ENCODE measurements around the gene ZFPL1.
A peak's percentile ranks its signal among the peaks of the same experiment; 100 is the strongest.

ZFPL1 gene

DNA sequence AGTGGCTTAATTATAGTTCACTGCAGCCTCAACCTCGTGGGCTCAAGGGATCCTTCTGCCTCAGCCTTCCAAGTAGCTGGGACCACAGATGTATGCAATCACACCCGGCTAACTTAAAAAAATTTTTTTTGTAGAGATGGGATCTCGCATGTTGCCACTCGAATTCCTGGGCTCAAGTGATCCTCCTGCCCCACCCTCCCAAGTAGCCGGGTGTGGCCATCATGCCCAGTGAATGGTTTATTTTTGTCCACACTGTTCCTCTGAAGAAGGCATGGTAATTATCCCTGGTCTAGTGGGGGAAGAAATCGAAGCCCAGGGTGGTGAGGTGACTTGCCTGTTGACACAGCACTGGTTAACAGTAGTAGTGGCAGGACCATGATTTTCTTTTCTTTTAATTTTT lies 41.1 kb upstream of the ZFPL1 start:
- no peak overlapping the region for H3K27ac ChIP-seq (ENCODE audit: low read depth, low read length)

GRCh38 chr11:65043881-65044501 lies 40.0 kb upstream of the ZFPL1 start:
- Histone ChIP-seq H3K9me2 (replicated peaks; ENCODE audit: insufficient read depth, low read length) (no peaks in the 10 kb centered on the region), H3K9ac (ENCODE audit: low read length) (no peak overlapping the region), H3K4me2 (ENCODE audit: low read depth, low read length, poor library complexity, severe bottlenecking) (no peak overlapping the region), H3K36me3 (ENCODE audit: low read length) (no peaks in the 10 kb centered on the region), H3F3A (ENCODE audit: insufficient read depth) (no peaks in the 10 kb centered on the region; the same call in 1 of the 2 replicates), H3K9me3 (ENCODE audit: insufficient read depth, low read length) (no peaks in the 10 kb centered on the region), H3K4me3 (ENCODE audit: insufficient read depth, low read length, poor library complexity, severe bottlenecking) (no peak overlapping the region), H2AFZ (ENCODE audit: low read depth, low read length, severe bottlenecking) (no peak overlapping the region), H3K27ac (ENCODE audit: low read depth, low read length) (no peak overlapping the region), H3K27me3 (ENCODE audit: low read length) (no peaks in the 10 kb centered on the region), H4K20me1 (ENCODE audit: low read depth, low read length) (no peaks in the 10 kb centered on the region), H3K79me2 (ENCODE audit: insufficient read depth, low read length) (peaks cover 14% of the 10 kb centered on the region; the same call in 1 of the 2 replicates)
- no peak for TF ChIP-seq EZH2phosphoT487 (conservative IDR thresholded peaks at IDR 0.05; ENCODE audit: low read length)
- TF ChIP-seq, protein P1, sequence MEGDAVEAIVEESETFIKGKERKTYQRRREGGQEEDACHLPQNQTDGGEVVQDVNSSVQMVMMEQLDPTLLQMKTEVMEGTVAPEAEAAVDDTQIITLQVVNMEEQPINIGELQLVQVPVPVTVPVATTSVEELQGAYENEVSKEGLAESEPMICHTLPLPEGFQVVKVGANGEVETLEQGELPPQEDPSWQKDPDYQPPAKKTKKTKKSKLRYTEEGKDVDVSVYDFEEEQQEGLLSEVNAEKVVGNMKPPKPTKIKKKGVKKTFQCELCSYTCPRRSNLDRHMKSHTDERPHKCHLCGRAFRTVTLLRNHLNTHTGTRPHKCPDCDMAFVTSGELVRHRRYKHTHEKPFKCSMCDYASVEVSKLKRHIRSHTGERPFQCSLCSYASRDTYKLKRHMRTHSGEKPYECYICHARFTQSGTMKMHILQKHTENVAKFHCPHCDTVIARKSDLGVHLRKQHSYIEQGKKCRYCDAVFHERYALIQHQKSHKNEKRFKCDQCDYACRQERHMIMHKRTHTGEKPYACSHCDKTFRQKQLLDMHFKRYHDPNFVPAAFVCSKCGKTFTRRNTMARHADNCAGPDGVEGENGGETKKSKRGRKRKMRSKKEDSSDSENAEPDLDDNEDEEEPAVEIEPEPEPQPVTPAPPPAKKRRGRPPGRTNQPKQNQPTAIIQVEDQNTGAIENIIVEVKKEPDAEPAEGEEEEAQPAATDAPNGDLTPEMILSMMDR (IDR thresholded peaks at IDR 0.05; ENCODE audit: insufficient read depth, low read length, poor library complexity, severe bottlenecking): no peak

More for the DNA sequence above, 41.1 kb upstream of the ZFPL1 start:
- Histone ChIP-seq H3K27me3 (ENCODE audit: low read length) (no peaks in the 10 kb centered on the region), H3K36me3 (ENCODE audit: low read length) (no peaks in the 10 kb centered on the region), H2AFZ (ENCODE audit: low read depth, low read length, severe bottlenecking) (no peak overlapping the region), H3F3A (ENCODE audit: insufficient read depth) (peaks cover 6% of the 10 kb centered on the region), H3K9me2 (replicated peaks; ENCODE audit: insufficient read depth, low read length) (no peaks in the 10 kb centered on the region), H3K9ac (ENCODE audit: low read length) (no peak overlapping the region), H4K20me1 (ENCODE audit: low read depth, low read length) (no peaks in the 10 kb centered on the region), H3K4me3 (ENCODE audit: insufficient read depth, low read length, poor library complexity, severe bottlenecking) (no peak overlapping the region), H3K79me2 (ENCODE audit: insufficient read depth, low read length) (peaks cover 14% of the 10 kb centered on the region; the same call in 1 of the 2 replicates), H3K9me3 (ENCODE audit: insufficient read depth, low read length) (no peaks in the 10 kb centered on the region), H3K4me2 (ENCODE audit: low read depth, low read length, poor library complexity, severe bottlenecking) (peak overlapping the region; percentile 83)
- TF ChIP-seq, protein P1 (IDR thresholded peaks at IDR 0.05; ENCODE audit: insufficient read depth, low read length, poor library complexity, severe bottlenecking): no peak
- no peak for TF ChIP-seq EZH2phosphoT487 (conservative IDR thresholded peaks at IDR 0.05; ENCODE audit: low read length)

- no peaks in the 10 kb centered on the region for H3K36me3 ChIP-seq (ENCODE audit: low read length)
- TF ChIP-seq EZH2phosphoT487 (conservative IDR thresholded peaks at IDR 0.05; ENCODE audit: low read length): no peak
- TF ChIP-seq, protein P1 (IDR thresholded peaks at IDR 0.05; ENCODE audit: insufficient read depth, low read length, poor library complexity, severe bottlenecking): no peak
- no peaks in the 10 kb centered on the region; the same call in 1 of the 2 replicates for H3F3A ChIP-seq (ENCODE audit: insufficient read depth)
- peaks cover 14% of the 10 kb centered on the region; the same call in 1 of the 2 replicates for H3K79me2 ChIP-seq (ENCODE audit: insufficient read depth, low read length)
- H3K9me3 ChIP-seq (ENCODE audit: insufficient read depth, low read length): no peaks in the 10 kb centered on the region
- no peak overlapping the region for H3K4me3 ChIP-seq (ENCODE audit: insufficient read depth, low read length, poor library complexity, severe bottlenecking)
- no peak overlapping the region for H3K4me2 ChIP-seq (ENCODE audit: low read depth, low read length, poor library complexity, severe bottlenecking)
- H4K20me1 ChIP-seq (ENCODE audit: low read depth, low read length): no peaks in the 10 kb centered on the region
- no peaks in the 10 kb centered on the region for H3K27me3 ChIP-seq (ENCODE audit: low read length)
- H2AFZ ChIP-seq (ENCODE audit: low read depth, low read length, severe bottlenecking): no peak overlapping the region
- H3K9me2 ChIP-seq (replicated peaks; ENCODE audit: insufficient read depth, low read length): no peaks in the 10 kb centered on the region
- H3K9ac ChIP-seq (ENCODE audit: low read length): no peak overlapping the region
- no peak overlapping the region for H3K27ac ChIP-seq (ENCODE audit: low read depth, low read length)
Observed at GRCh38 chr11:65045061-65045460, 39.0 kb upstream of the ZFPL1 start.
